Karpas-422 (cell line): ENCODE measurements around the gene KRT78. TPM values are rescaled to one million over a fixed set of nuclear protein-coding genes. Genes with fewer than 3 reads are reported as not detected.

Source experiments
- DNase-seq: peaks from one replicate; pipeline ENCODE4 v3.0.0-alpha.2; 2015
- H2AFZ ChIP-seq: fragments of 200-600 bp; sonication (generic); 2 replicates; pipeline ENCODE4 v1.6.1; 2014; ENCODE audit warnings: antibody characterized with exemption, low read length, mixed read lengths
- H3K27ac ChIP-seq: fragments of 200-600 bp; sonication (generic); 2 replicates; pipeline ENCODE4 v1.5.1; 2014; ENCODE audit warnings: mild to moderate bottlenecking, low read length, moderate library complexity
- H3K27me3 ChIP-seq: fragments of 200-600 bp; sonication (generic); 2 replicates; pipeline ENCODE4 v1.6.1; 2014; ENCODE audit warnings: low read length, mixed read lengths
- H3K36me3 ChIP-seq: fragments of 200-600 bp; sonication (generic); 2 replicates; pipeline ENCODE4 v1.6.1; 2014; ENCODE audit warnings: low read length, mixed read lengths; ENCODE audit not compliant: insufficient read depth
- H3K4me1 ChIP-seq: fragments of 200-600 bp; sonication (generic); 2 replicates; pipeline ENCODE4 v1.6.1; 2014; ENCODE audit warnings: mild to moderate bottlenecking, low read length, mixed read lengths
- H3K4me2 ChIP-seq: fragments of 200-600 bp; sonication (generic); 2 replicates; pipeline ENCODE4 v1.6.1; 2014; ENCODE audit warnings: low read length, low read depth, mild to moderate bottlenecking; ENCODE audit not compliant: poor library complexity, severe bottlenecking
- H3K4me3 ChIP-seq: fragments of 200-600 bp; sonication (generic); 2 replicates; pipeline ENCODE4 v1.5.1; 2014; ENCODE audit warnings: mild to moderate bottlenecking, antibody characterized with exemption, low read length, mixed read lengths
- H3K79me2 ChIP-seq: fragments of 200-600 bp; sonication (generic); 2 replicates; pipeline ENCODE4 v1.6.1; 2014; ENCODE audit warnings: mild to moderate bottlenecking, low read length, mixed read lengths
- H3K9ac ChIP-seq: fragments of 200-600 bp; sonication (generic); 2 replicates; pipeline ENCODE4 v1.6.0; 2014; ENCODE audit warnings: low read length
- H3K9me2 ChIP-seq: fragments of 200-600 bp; sonication (generic), shearing (Covaris generic); replicated peaks from 2 replicates; pipeline ENCODE4 v1.6.0; 2014; ENCODE audit warnings: mild to moderate bottlenecking, low read length, moderate library complexity; ENCODE audit not compliant: insufficient read depth
- H3K9me3 ChIP-seq: fragments of 300-700, 200-600 bp; sonication (generic); 2 replicates; pipeline ENCODE4 v1.6.1; 2014; ENCODE audit warnings: low read length, mixed read lengths
- H4K20me1 ChIP-seq: fragments of 200-600 bp; sonication (generic); 2 replicates; pipeline ENCODE4 v1.6.1; 2014; ENCODE audit warnings: mild to moderate bottlenecking, antibody characterized with exemption, low read length, low read depth; ENCODE audit not compliant: insufficient read depth
- total RNA-seq: library from RNA; depleted of rRNA; stranded (reverse); fragments of >200 nt; shearing (Covaris generic); gene quantifications from 2 replicates; pipeline ENCODE4 v1.2.3, GENCODE V29; 2014; ENCODE audit warnings: low replicate concordance

Gene KRT78
- total RNA-seq, 1 experiment from 2014 or later, result not detected

- Histone ChIP-seq H3K4me3 (no peak overlapping the region), H3K79me2 (no peaks in the 10 kb centered on the region), H3K9ac (no peak overlapping the region), H3K9me3 (no peaks in the 10 kb centered on the region), H3K27me3 (no peaks in the 10 kb centered on the region), H3K4me1 (no peaks in the 10 kb centered on the region), H3K27ac (no peak overlapping the region), H3K4me2 (no peak overlapping the region), H3K36me3 (no peaks in the 10 kb centered on the region), H4K20me1 (no peaks in the 10 kb centered on the region), H3K9me2 (no peaks in the 10 kb centered on the region), H2AFZ (no peak overlapping the region)
- no peak for DNase-seq
These were observed 27.6 kb downstream of the KRT78 start for GRCh38 chr12:52821071-52821730.

- no peak overlapping the region for H3K4me3 ChIP-seq
- H3K79me2 ChIP-seq, result no peaks in the 10 kb centered on the region
- no peaks in the 10 kb centered on the region for H3K9me3 ChIP-seq
- H3K4me1 ChIP-seq, result no peaks in the 10 kb centered on the region
- no peaks in the 10 kb centered on the region for H3K36me3 ChIP-seq
- H3K4me2 ChIP-seq, result no peak overlapping the region
- no peaks in the 10 kb centered on the region for H3K27me3 ChIP-seq
- H3K9me2 ChIP-seq, result no peaks in the 10 kb centered on the region
- H3K9ac ChIP-seq, result no peak overlapping the region
- no peaks in the 10 kb centered on the region for H4K20me1 ChIP-seq
- H3K27ac ChIP-seq, result no peak overlapping the region
- H2AFZ ChIP-seq, result no peak overlapping the region
- no peak for DNase-seq
These were observed 28.3 kb downstream of the KRT78 start for GRCh38 chr12:52820521-52820920.

GRCh38 chr12:52819731-52820510 lies 28.9 kb downstream of the KRT78 start:
- Histone ChIP-seq H2AFZ (no peak overlapping the region), H3K27ac (no peak overlapping the region), H3K4me2 (no peak overlapping the region), H3K4me1 (no peaks in the 10 kb centered on the region), H3K4me3 (no peak overlapping the region), H3K79me2 (no peaks in the 10 kb centered on the region), H3K9me3 (no peaks in the 10 kb centered on the region), H3K9ac (no peak overlapping the region), H3K36me3 (no peaks in the 10 kb centered on the region), H3K27me3 (no peaks in the 10 kb centered on the region), H3K9me2 (no peaks in the 10 kb centered on the region), H4K20me1 (no peaks in the 10 kb centered on the region)
- DNase-seq, result no peak

- Histone ChIP-seq H3K27me3 (no peaks in the 10 kb centered on the region), H3K4me1 (no peaks in the 10 kb centered on the region), H3K9ac (no peak overlapping the region), H2AFZ (no peak overlapping the region), H3K4me3 (no peak overlapping the region), H3K27ac (no peak overlapping the region), H4K20me1 (no peaks in the 10 kb centered on the region), H3K79me2 (no peaks in the 10 kb centered on the region), H3K9me2 (no peaks in the 10 kb centered on the region), H3K4me2 (no peak overlapping the region), H3K9me3 (no peaks in the 10 kb centered on the region), H3K36me3 (no peaks in the 10 kb centered on the region)
- DNase-seq, result no peak
These were observed 29.8 kb downstream of the KRT78 start for GRCh38 chr12:52818887-52819420.

GRCh38 chr12:52818388-52818787 lies 30.4 kb downstream of the KRT78 start:
- Histone ChIP-seq H2AFZ (no peak overlapping the region), H3K27me3 (no peaks in the 10 kb centered on the region), H3K9me3 (no peaks in the 10 kb centered on the region), H3K9ac (no peak overlapping the region), H3K27ac (no peak overlapping the region), H3K4me1 (no peaks in the 10 kb centered on the region; the same call in 1 of the 2 replicates), H4K20me1 (no peaks in the 10 kb centered on the region), H3K9me2 (no peaks in the 10 kb centered on the region), H3K4me2 (no peak overlapping the region), H3K79me2 (no peaks in the 10 kb centered on the region), H3K36me3 (no peaks in the 10 kb centered on the region), H3K4me3 (no peak overlapping the region)
- no peak for DNase-seq

- H3K27me3 ChIP-seq, result no peaks in the 10 kb centered on the region
- H3K4me2 ChIP-seq, result no peak overlapping the region
- no peak for DNase-seq
- H3K36me3 ChIP-seq, result no peaks in the 10 kb centered on the region
- no peak overlapping the region for H3K4me3 ChIP-seq
- H3K9ac ChIP-seq, result no peak overlapping the region
- peaks cover 6% of the 10 kb centered on the region for H3K4me1 ChIP-seq
- H2AFZ ChIP-seq, result no peak overlapping the region
- no peaks in the 10 kb centered on the region for H3K79me2 ChIP-seq
- H4K20me1 ChIP-seq, result no peaks in the 10 kb centered on the region
- no peak overlapping the region for H3K27ac ChIP-seq
- H3K9me2 ChIP-seq, result no peaks in the 10 kb centered on the region
- no peaks in the 10 kb centered on the region for H3K9me3 ChIP-seq
These were observed 31.0 kb downstream of the KRT78 start for GRCh38 chr12:52817699-52818238.

GRCh38 chr12:52817003-52817698 lies 31.6 kb downstream of the KRT78 start:
- no peak for DNase-seq
- Histone ChIP-seq H3K4me1 (peaks cover 11% of the 10 kb centered on the region), H4K20me1 (no peaks in the 10 kb centered on the region), H3K4me3 (no peak overlapping the region), H3K27me3 (no peaks in the 10 kb centered on the region), H3K9me3 (no peaks in the 10 kb centered on the region), H3K9me2 (no peaks in the 10 kb centered on the region), H3K9ac (no peak overlapping the region), H3K79me2 (no peaks in the 10 kb centered on the region), H2AFZ (no peak overlapping the region), H3K27ac (no peak overlapping the region), H3K36me3 (no peaks in the 10 kb centered on the region), H3K4me2 (no peak overlapping the region)
